ENCODE results near the gene ANGEL1.

ANGEL1 gene

GRCh38 chr14:76765461-76765931 lies 47.2 kb downstream of the ANGEL1 start:
- DNase-seq (ENCODE audit: low read depth in 2 of 2), result no peak

- DNase-seq (ENCODE audit: low read depth in 2 of 2), result no peak
Observed at GRCh38 chr14:76763096-76764041, 49.3 kb downstream of the ANGEL1 start.

GRCh38 chr14:76762411-76763095 lies 50.1 kb downstream of the ANGEL1 start:
- DNase-seq (ENCODE audit: low read depth in 2 of 2), result no peak

- no peak for DNase-seq (ENCODE audit: low read depth in 2 of 2)
Observed at GRCh38 chr14:76761960-76762410, 50.7 kb downstream of the ANGEL1 start.

- peak in 1 of 2 donors; percentile 18 for DNase-seq (ENCODE audit: low read depth in 2 of 2)
Observed at GRCh38 chr14:76761136-76761959, 51.3 kb downstream of the ANGEL1 start, which contains the start of gene VASH1. Gene VASH1 (plus strand): TSS chr14:76761468. CDS start chr14:76762822, 1,354 bp downstream.

- no peak for DNase-seq (ENCODE audit: low read depth in 2 of 2)
Observed at GRCh38 chr14:76760331-76761135, 52.1 kb downstream of the ANGEL1 start.

GRCh38 chr14:76759589-76759988 lies 53.1 kb downstream of the ANGEL1 start:
- DNase-seq (ENCODE audit: low read depth in 2 of 2), result no peak

GRCh38 chr14:76756371-76756750 lies 56.3 kb downstream of the ANGEL1 start:
- DNase-seq (ENCODE audit: low read depth in 2 of 2), result no peak

GRCh38 chr14:76755610-76756370 lies 56.9 kb downstream of the ANGEL1 start:
- no peak for DNase-seq (ENCODE audit: low read depth in 2 of 2)

GRCh38 chr14:76754586-76754985 lies 58.1 kb downstream of the ANGEL1 start:
- no peak for DNase-seq (ENCODE audit: low read depth in 2 of 2)

GRCh38 chr14:76753541-76754198 lies 59.0 kb downstream of the ANGEL1 start:
- DNase-seq (ENCODE audit: low read depth in 2 of 2), result no peak

GRCh38 chr14:76752744-76753143 lies 59.9 kb downstream of the ANGEL1 start:
- no peak for DNase-seq (ENCODE audit: low read depth in 2 of 2)

GRCh38 chr14:76742966-76743365 lies 69.7 kb downstream of the ANGEL1 start:
- DNase-seq (ENCODE audit: low read depth in 2 of 2), result no peak

- DNase-seq (ENCODE audit: low read depth in 2 of 2), result no peak
Observed at GRCh38 chr14:76742185-76742584, 70.5 kb downstream of the ANGEL1 start.

- DNase-seq (ENCODE audit: low read depth in 2 of 2), result no peak
Observed at GRCh38 chr14:76741074-76741473, 71.6 kb downstream of the ANGEL1 start.
